Body of pancreas (tissue), 4 donors: ENCODE measurements around the gene SRBD1. TPM values are rescaled to one million over a fixed set of nuclear protein-coding genes. Genes with fewer than 3 reads are reported as not detected.

Source experiments
- ATAC-seq: fragments of 150-250 bp; one replicate; pipeline ENCODE4 v1.9.1; 2016
- DNase-seq, 4 donors: peaks; one replicate each; pipeline ENCODE4 v3.0.0-alpha.2; 2019
- H3K27ac ChIP-seq, 4 donors: fragments of 200-600 bp; sonication (generic); 1 replicate in 3 of 4; 2 replicates in 1 of 4; pipeline versions ENCODE4 v1.5.1 to v1.6.1; 2016 to 2019; ENCODE audit warnings: mild to moderate bottlenecking in 1 of 4, mixed read lengths in 1 of 4, moderate library complexity in 1 of 4
- H3K27me3 ChIP-seq, 2 donors: fragments of 200-600 bp; sonication (generic); one replicate each; pipeline ENCODE4 v1.6.0; 2016; ENCODE audit warnings: mild to moderate bottlenecking in 1 of 2
- H3K36me3 ChIP-seq, 2 donors: fragments of 200-600 bp; sonication (generic); replicated peaks in 1 of 2; 2 replicates each; pipeline ENCODE4 v1.5.1; 2016; ENCODE audit warnings: low read depth in 2 of 2; ENCODE audit not compliant: insufficient read depth in 1 of 2
- H3K4me1 ChIP-seq: fragments of 200-600 bp; sonication (generic); one replicate; pipeline ENCODE4 v1.6.0; 2016
- H3K4me3 ChIP-seq, 2 donors: fragments of 200-600 bp; sonication (generic); 1 replicate in 1 of 2; 2 replicates in 1 of 2; pipeline ENCODE4 v1.5.1; 2016 to 2019
- H3K9me3 ChIP-seq, 3 donors: fragments of 200-600 bp; sonication (generic); 1 replicate in 2 of 3; 2 replicates in 1 of 3; pipeline ENCODE4 v1.5.1; 2016
- POLR2A ChIP-seq, 3 donors: fragments of 450-650 bp; IDR thresholded peaks; one replicate each; pipeline ENCODE4 v1.6.1; 2016; ENCODE audit warnings: antibody characterized with exemption in 3 of 3, mild to moderate bottlenecking in 2 of 3
- WGBS, 2 donors: methylation state at CpG; one replicate each; pipeline ENCODE4 v1.1.5; 2017; 5-methylcytosine and 5-hydroxymethylcytosine counted together
- intact Hi-C: fragments of 100-400 bp; cut with DNase I; formaldehyde crosslinking; loops from one replicate; pipeline ENCODE4 v1.15.1; 2023
- total RNA-seq, 2 donors: library from RNA; depleted of rRNA; stranded (reverse); fragments of >200 nt; gene quantifications; one replicate each; pipeline ENCODE4 v1.1.0, GENCODE V29; 2016
- TF ChIP-seq, protein P1 (sequence below), 7 experiments: fragments of 450-650 bp in 4 of 7; fragments of 200-600 bp in 3 of 7; sonication (generic) in 3 of 7; IDR thresholded peaks; one replicate each; pipeline ENCODE4 v1.5.1; 2016 to 2019; ENCODE audit warnings: antibody characterized with exemption in 7 of 7

SRBD1 gene
- total RNA-seq, 2 donors from 2014 or later: 14.8 to 21.4 TPM

DNA sequence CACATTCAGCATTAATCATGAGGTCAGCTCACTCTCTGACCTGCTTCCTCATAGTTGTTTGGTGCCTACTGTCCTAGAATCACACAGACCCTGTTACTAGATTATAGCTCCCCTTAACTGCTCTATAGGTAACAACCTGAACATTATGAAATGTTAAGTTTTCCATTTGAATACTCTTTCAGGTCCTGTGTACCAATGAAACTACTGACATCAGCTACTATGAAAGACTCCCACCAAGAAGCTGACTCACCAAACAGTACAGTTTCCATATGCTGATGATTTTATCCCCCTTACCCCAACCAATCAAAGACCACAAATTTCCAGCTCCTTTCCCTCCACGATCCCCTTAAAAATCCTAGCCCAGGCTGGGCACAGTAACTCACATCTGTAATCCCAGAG lies 56.3 kb downstream of the SRBD1 start:
- WGBS, 2 donors: 96% methylated on average over 1 of the region's 1 CpG
- no peak for DNase-seq
- no peaks in the 10 kb centered on the region for H3K9me3 ChIP-seq
- intact Hi-C loops: no loop called here
- TF ChIP-seq, protein P1, sequence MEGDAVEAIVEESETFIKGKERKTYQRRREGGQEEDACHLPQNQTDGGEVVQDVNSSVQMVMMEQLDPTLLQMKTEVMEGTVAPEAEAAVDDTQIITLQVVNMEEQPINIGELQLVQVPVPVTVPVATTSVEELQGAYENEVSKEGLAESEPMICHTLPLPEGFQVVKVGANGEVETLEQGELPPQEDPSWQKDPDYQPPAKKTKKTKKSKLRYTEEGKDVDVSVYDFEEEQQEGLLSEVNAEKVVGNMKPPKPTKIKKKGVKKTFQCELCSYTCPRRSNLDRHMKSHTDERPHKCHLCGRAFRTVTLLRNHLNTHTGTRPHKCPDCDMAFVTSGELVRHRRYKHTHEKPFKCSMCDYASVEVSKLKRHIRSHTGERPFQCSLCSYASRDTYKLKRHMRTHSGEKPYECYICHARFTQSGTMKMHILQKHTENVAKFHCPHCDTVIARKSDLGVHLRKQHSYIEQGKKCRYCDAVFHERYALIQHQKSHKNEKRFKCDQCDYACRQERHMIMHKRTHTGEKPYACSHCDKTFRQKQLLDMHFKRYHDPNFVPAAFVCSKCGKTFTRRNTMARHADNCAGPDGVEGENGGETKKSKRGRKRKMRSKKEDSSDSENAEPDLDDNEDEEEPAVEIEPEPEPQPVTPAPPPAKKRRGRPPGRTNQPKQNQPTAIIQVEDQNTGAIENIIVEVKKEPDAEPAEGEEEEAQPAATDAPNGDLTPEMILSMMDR (IDR thresholded peaks at IDR 0.05): no peak
- no peak for TF ChIP-seq POLR2A (IDR thresholded peaks at IDR 0.05)
- H3K27ac ChIP-seq: no peak overlapping the region
- H3K27me3 ChIP-seq: no peaks in the 10 kb centered on the region
- no peaks in the 10 kb centered on the region for H3K4me1 ChIP-seq
- peaks cover 0 to 4% of the 10 kb centered on the region in 2 donors for H3K36me3 ChIP-seq
- no peak overlapping the region for H3K4me3 ChIP-seq
- ATAC-seq: no peak

DNA sequence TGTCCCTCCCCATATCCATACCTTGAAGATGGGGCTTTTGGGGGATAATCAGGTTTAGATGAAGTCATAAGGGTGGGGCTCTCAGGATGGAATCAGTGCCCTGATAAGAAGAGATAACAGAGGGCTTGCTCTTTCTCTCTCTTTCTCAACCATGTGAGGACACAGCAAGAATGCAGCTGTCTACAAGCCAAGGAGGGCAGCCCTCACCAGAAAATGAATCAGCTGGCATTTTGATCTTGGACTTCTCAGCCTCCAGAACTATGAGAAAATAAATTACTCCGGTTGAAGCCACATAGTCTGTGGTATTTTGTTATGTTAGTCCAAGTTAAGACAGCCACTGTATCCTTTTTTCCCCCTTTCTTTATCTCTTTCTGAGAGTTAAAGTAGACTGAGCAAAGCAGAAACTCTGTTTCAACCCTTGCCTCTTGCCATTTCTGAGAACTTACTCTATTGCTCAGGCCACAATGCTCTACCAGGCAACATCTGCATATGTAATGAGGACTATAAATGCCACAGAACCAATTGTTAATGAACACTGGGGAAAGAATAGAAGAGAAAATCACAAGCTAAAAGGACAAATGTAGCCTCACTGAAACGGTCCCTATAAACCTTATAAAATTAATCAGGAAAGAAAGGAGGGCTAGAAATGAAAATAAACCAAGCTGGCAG lies 56.9 kb downstream of the SRBD1 start:
- intact Hi-C loops: no loop called here
- Histone ChIP-seq H3K27me3 (no peaks in the 10 kb centered on the region), H3K27ac (no peak overlapping the region), H3K4me1 (no peaks in the 10 kb centered on the region), H3K9me3 (no peaks in the 10 kb centered on the region), H3K36me3 (peaks cover 0 to 4% of the 10 kb centered on the region in 2 donors), H3K4me3 (no peak overlapping the region)
- no peak for DNase-seq
- no peak for ATAC-seq
- TF ChIP-seq, protein P1 (IDR thresholded peaks at IDR 0.05): no peak
- TF ChIP-seq POLR2A (IDR thresholded peaks at IDR 0.05): no peak
- 66 to 76% methylated on average over 2 of the region's 2 CpGs for WGBS, 2 donors

DNA sequence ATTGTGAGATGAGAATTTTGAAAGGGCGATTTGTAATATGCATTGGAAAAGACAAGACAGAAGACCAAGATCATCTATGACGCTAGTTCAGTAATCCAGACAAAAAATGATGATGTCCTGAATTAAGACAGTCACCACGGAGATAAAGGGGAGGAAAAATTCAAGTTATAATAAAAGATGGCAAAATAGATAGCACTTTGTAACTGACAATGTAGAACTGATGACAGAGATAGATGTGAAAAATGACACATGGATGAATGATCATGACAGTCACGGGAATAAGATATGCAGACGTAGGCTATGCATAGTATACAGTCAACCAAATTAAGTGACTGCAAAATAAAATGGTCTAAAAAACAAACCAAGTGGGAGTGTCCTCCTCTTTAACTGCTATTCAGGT lies 59.2 kb downstream of the SRBD1 start:
- H3K4me1 ChIP-seq: no peaks in the 10 kb centered on the region
- no peak for DNase-seq
- H3K27ac ChIP-seq: no peak overlapping the region
- ATAC-seq: no peak
- intact Hi-C loops: no loop called here
- TF ChIP-seq, protein P1 (IDR thresholded peaks at IDR 0.05): no peak
- TF ChIP-seq POLR2A (IDR thresholded peaks at IDR 0.05): no peak
- peaks cover under 1 to 4% of the 10 kb centered on the region in 2 donors for H3K36me3 ChIP-seq
- no peaks in the 10 kb centered on the region for H3K27me3 ChIP-seq
- no peaks in the 10 kb centered on the region for H3K9me3 ChIP-seq
- WGBS, 2 donors: 86 to 88% methylated on average over 5 of the region's 5 CpGs
- H3K4me3 ChIP-seq: no peak overlapping the region

DNA sequence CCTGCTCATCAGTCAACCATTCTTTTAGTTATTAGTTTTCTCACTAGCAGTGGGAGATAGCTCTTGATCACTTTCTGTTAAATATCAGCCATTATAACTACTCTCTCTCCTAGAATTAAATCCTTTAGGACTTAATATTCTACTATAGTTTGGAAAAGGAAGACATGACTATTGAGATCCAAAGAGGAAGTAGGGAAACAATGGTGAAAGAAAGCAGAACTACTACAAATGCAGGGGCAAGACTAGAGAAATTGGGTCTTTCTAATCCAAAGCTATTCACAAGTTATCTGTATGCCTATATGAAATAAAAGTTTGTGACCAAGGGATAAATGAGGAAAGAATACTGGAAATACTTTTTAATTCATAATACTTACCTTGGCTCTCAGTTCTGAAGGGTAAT lies 65.1 kb downstream of the SRBD1 start:
- H3K4me3 ChIP-seq: no peak overlapping the region
- intact Hi-C loops: no loop called here
- H3K9me3 ChIP-seq: peaks cover 0 to 9% (median 0%) of the 10 kb centered on the region in 3 donors
- ATAC-seq (no peak), DNase-seq (no peak)
- TF ChIP-seq, protein P1 (IDR thresholded peaks at IDR 0.05): no peak
- TF ChIP-seq POLR2A (IDR thresholded peaks at IDR 0.05): no peak
- H3K27ac ChIP-seq: no peak overlapping the region
- peaks cover 12 to 22% of the 10 kb centered on the region in 2 donors for H3K36me3 ChIP-seq
- H3K4me1 ChIP-seq: no peaks in the 10 kb centered on the region
- H3K27me3 ChIP-seq: no peaks in the 10 kb centered on the region

DNA sequence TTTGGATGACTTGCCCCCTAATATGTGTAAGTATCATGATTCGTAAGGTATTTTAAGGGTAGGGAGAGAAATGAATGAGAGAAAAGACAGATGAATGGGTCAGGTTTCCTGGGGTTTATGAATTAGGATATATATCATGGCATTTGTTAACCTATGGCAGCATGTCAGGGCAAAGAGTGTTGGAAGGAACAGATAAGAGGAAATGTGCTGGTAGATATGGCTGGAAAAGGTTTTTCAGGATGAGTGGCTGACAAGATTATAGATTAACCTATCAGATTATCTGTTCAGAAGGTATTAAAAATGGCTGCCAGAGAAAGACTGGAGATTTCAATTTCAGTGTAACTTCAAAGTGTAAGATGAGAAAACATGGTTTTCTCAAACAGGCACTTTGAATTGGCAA lies 67.8 kb downstream of the SRBD1 start:
- no peak for ATAC-seq
- Histone ChIP-seq H3K27me3 (no peaks in the 10 kb centered on the region), H3K4me3 (no peak overlapping the region), H3K27ac (no peak overlapping the region), H3K9me3 (peaks cover 0 to 10% (median 0%) of the 10 kb centered on the region in 3 donors), H3K4me1 (no peaks in the 10 kb centered on the region), H3K36me3 (peaks cover 13 to 20% of the 10 kb centered on the region in 2 donors)
- DNase-seq: no peak
- intact Hi-C loops: no loop called here
- WGBS, 2 donors: 94 to 100% methylated on average over 1 of the region's 1 CpG
- TF ChIP-seq POLR2A (IDR thresholded peaks at IDR 0.05): no peak
- TF ChIP-seq, protein P1 (IDR thresholded peaks at IDR 0.05): no peak
